Activated T-cell treated with anti-CD3 and anti-CD28 coated beads, Interleukin-2, amount 50 U/mL, for 1 hour (primary cell): Measurements from ENCODE around the gene TMEM154.

Experiments
- DNase-seq: peaks from one replicate; pipeline ENCODE4 v3.0.0-alpha.2; 2020

Gene TMEM154

DNA sequence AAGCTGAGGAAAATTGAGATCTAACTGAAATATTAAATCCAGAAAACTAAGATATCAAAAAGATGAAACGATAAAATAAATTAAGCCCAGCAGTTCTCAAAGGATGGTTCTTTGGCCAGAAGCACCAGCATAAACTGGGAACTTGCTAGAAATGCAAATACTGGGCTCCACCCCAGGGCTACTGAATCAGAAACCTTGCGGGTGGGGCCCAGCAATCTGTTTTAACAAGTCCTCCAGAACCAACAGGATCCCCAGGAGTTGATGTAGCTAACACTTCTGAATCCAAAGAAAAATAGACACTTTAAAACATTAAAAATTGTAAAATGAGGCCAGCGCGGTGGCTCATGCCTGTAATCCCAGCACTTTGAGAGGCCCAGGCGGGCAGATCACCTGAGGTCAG lies 14.1 kb upstream of the TMEM154 start:
- DNase-seq = no peak

DNA sequence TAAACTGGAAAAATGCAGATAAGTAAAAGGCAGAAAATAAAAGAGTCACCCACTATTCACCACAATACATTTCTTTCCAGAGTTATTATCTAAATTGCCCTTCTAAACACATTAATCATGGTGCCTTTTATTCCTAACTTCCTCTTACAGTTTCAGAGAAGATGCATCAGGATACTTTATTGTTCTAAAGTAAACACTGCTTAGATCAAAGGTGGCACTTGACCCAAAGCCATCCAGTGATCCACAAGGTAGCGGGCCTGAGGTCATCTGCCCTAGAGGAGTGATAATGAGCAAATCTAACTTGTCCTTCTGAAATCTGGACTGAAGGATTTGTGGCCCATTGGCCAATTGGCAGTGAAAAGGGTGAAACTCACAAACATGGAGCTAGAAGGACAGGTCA lies 12.0 kb upstream of the TMEM154 start:
- DNase-seq = no peak

DNA sequence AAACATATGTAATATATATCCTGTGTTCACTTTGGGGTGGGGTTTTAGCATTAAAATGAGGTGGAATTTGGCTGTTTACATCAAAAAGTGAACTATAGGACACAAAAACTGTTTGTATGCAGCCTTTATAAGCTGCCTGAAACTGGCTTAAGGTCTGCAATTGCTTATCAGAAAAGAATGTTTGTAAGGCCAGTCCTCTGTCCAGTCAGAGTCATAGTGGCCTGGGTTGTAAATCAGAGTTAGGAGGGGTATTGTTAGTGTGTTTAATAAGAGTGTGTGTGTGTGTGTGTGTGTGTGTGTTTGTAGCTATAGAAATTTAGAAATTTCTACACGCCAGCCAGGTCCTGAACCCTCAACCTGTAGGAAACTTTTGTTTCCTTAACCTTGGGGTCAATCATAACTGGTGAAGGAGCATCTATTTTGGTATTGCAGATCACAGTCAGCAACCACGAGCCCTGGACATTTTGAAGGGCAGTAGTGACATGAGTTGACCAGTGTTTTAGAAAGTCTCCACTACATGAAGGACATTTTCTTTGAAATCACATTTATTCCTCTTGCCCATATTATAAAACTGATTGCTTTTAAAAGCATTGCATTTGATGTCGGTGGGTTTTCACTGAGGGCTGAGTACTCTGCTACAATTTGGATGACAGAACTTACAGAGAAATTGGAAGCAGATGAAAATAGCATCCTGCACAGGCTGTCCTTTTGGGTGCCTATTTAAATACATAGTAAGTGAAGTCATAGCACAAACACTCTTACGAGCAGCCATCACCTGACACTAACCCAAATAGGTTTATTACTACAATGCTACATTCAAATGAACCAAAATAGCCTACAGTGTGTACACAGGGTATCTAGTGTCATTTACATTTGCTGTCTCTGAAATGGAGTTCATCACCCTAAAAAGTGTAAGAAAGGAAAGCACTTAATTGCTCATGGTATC lies 11.2 kb upstream of the TMEM154 start:
- DNase-seq = no peak

DNA sequence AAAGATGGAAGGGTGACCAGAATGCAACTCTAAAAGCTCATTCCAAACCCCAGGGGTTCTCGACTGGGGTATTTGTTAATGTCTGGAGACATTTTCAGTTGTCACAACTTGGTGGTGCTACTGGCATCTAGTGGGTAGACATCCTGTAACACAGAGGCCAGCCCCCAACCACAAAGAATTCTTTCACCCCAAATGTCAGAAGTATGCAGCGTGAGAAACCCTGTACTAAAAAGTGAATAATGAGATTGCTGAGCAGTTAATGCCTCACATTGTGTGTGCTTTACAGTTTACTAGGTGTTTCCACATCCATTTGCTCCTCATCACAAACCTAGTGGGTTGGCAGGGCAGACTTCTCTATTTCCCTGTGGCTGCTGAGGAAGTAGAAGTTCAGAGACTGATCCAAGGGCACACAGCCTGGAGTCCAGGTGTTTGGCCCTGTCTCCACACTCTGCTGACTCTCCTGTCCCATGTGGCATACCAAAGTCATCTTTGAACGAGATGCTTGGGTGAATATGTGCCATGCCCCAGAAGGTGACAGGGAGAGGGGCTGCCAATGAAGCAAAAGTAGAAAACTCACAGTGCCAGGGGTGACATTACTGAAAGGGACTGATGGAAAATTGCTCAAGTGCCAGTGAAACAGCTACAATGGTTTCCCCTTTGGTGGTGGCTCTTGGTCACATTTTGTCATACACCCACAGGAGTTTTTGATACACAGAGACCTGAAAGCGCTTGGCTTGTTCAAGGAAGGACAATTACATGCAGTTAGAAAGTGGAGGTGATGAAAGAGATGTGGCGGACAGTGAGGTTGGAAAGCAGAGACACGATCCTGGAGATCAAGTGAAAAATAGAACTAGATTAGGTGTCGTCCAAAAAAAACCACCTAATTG lies 10.1 kb upstream of the TMEM154 start:
- DNase-seq = no peak

DNA sequence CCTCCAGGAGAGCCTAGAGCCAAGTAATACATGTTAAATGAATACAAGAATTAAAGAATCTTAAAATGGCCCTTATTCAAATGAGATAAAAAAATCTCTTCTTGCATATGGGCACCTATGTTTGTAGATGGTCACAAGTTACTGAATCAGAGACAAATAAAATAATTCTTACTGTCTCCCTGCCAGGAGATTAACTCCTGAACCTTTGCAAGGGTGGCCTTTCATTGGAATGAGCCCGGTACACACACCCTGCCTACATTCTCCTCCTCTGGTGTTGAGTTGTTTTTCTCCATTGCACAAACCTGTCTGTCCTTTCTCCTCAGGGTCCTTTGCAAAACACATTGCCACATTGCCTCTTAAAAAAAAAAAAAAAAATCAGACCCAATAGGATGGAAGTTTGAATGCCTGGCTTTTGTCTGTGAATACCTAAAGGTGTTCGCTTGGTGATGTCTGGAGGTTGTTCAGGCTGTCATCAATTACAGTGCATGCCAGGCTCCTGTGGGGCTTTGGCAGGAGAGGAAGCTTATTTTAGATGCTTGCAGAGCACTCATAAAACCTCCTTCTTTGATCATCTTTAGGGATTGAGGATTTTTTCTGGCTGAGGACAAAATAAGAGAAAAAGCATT lies 8.3 kb upstream of the TMEM154 start:
- DNase-seq = no peak

DNA sequence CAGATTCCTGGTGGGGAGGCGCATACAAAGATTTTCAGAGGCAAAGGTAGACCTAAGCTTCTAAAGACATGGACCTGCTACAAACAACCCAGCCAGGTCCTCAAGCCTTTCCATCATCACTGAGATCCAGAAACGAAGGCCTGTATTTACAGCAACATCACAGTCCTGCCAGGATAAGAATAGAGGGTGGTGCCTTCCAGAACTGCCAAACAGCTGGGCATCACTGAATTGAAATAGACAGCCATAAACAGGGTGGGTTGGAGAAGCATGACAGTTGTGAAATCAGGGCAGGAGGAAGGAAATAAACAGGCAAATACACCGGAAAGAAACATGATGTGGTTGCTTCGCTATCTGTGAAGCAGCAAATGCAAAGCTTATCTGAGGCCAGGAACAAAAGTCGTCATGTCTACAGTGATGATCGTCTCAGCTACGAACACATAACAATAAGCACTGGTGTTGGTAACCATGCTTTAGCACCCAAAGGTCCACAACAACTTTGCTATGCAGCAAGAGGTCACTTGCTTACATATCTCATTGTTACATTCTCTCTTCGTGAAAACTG lies 6.7 kb upstream of the TMEM154 start:
- DNase-seq = no peak

DNA sequence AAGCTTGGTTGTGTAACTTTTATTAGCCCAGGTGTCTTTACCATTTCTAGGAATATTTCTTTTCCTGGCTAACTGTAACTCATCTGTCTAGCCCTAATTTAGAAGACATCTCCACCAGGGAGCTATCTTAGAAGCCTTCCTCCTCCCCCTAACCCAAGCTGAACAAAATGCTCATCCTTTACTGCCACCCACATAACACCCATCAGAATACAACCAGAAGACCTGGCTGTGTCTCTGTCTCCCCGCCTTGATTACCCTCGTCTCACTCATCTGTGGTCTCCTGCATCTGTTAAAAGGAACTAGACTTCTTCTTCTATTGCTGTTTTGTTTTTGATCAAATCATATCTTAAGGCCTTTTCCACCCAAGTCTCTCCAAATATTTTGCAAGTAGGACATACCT lies 4.8 kb upstream of the TMEM154 start:
- no peak for DNase-seq

DNA sequence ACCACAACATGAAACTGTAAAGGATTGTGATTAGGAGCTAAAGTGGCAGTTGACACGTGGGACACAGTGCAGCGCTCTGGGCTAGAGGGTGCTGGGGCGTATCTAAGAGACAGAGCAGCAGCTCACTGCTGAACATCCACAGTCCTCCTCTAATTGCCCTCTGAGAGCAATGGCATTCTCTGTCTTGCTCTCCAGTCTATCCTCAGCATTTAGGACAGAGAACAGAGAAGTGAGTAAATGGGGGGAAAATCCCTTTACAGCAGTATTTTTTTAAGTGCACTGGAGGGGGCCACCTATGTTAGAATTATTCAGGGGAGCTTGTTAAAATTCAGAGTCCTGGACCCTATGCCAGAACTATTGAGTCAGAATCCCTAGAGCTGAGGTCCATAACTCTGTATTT lies 4.2 kb upstream of the TMEM154 start:
- no peak for DNase-seq

DNA sequence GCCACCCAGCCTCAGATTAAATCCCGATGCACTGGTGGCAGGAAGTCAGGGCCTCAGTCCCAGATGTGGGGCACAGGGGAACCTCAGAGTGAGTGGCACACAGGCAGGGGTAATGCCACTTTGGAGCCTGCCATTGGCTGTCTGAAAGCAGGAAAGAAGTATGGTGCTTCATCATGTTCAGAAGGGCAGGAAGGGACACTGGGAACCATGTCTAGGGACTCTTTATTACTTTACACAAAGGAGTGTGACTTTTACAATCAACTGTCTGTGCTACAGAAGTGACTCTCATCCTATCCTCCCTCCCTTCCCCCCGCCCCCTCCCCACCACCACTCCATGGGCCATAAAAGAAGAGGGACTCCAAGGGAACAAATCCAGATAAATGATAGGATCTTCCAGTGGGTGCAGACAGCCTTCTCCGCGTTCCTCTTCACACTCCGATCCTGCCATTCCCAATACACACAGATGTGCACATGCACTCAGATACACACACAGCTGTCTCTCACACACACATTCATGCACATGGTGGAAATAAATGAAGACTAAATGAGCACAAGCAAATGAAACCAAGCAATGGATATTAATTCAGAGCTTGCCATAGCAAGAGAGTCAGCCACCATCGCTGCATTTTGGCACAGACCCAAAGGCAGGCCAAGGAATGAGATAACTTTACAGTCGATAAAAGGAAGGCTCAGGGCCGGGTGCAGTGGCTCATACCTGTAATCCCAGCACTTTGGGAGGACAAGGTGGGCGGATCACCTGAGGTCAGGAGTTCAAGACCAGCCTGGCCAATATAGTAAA lies 2.5 kb upstream of the TMEM154 start:
- no peak for DNase-seq

DNA sequence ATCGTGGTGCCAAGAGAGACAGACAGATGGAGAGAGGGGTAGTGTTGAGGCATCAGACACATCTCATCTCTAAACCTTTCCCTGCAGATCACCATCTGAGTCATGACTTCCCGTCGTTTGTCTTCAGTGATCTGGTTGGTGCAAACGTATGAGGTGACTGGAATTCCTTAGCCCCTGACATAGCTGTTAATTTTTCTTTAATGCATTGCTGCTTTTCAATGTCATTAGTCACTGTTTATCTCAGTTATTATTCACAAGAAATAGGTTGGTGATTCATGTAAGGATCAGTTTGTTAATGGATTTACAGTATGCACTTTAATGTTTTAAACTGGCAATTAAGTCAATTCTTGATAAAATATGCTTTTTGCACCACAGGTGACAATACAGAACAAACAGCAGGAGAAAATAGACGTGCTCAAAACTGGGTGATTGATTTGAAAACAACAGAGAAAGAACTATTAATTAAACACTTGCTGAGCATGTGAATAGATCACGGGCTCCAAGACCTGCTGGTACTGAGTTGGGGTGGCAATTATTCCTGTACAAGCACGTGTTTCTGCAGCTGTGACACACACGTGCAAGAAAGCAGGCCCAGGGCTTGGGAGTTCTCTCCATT lies 1.3 kb upstream of the TMEM154 start:
- DNase-seq = no peak

DNA sequence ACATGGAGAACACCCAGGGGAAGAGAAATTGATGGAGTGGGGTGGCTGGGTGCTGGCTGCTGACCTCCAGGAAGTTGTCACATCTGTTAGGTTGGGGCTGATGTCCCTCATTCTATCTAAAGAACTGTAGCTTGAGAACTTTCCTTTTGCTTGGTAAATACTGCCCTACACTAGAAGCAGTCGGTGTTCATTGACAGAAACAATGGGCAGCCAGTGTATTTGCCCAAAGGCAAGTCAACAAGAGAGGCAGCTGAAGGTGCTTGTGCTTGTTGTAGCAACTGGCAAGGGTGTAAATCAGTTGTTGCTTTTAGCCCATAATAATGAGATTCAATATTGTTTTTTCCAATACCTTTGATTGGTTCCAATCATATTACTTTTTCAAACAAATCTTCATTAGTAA lies 956 bp downstream of the TMEM154 start:
- DNase-seq = no peak

DNA sequence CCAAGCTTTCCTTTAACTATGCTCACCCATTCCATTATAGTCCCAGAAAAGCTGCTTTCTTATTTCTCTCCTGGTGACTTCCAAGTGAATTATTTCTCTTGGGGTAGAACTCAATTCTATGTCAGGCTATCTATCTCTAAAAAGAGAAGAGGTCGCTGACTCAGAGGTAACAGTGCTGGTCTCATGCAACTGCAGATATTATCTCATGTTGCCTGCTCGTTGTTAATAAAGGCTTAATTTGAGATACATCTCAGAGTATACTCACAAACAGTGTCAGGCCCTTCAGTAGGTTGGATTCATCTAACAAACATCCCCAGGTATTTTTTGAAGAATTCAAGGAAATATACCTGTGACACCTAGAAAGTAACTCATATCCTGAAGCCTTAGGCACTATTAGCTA lies 2.7 kb downstream of the TMEM154 start:
- DNase-seq = no peak

DNA sequence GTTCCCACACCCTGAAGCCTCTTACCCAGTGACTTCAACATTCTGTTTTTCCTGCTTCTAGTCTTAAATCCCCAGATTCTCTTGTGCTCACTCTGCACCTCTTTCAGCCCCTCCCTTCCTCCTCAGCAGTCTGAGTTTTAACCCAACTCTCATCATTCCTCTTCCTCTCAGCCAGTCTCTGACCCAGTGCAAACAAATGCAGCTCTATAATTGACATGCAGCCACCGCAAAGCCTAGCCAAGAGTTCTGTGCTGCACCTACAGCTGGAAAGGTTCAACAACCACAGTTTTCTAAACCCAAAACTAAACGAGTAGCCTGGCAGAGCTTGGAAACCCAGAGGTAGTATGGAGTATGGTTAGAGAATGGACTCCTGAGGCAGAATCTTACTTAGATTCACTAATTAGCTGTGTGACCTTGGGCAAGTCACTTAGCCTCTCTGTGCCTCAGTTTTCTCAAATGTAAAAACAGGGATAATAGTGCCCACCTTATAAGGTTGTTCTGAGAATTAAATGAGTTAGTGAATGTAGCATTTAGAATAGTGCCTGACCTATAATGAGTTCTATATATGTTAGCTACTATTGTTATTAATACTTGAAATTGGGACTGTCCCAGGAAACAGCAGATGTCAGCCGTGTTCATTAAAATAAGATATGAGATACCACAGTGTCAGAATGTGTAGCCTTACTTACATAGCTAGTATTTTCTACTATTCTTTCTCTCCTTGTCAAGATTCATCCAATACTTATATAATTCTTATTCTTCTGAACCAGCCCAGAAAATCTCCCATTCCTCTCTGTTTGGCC lies 3.5 kb downstream of the TMEM154 start:
- DNase-seq = no peak

DNA sequence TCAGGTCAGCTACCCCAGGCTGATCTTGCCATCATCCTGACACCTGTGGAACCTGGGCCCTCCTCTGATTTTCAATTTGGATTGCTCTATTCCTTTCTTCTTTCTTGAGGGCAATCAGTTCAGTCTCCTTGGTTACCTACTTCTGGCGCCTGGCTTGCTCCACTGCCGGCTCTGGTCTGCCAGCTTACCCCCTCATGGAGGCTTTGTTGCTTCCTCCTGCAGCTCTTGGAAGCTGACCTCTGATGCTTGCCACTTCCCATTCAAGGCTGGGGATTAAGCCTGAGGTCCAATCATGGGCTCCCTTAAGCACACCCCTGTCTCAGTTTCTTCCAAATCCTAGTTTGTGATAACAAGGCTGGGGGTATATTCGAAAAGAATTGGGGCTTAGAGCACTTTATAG lies 5.4 kb downstream of the TMEM154 start:
- no peak for DNase-seq

DNA sequence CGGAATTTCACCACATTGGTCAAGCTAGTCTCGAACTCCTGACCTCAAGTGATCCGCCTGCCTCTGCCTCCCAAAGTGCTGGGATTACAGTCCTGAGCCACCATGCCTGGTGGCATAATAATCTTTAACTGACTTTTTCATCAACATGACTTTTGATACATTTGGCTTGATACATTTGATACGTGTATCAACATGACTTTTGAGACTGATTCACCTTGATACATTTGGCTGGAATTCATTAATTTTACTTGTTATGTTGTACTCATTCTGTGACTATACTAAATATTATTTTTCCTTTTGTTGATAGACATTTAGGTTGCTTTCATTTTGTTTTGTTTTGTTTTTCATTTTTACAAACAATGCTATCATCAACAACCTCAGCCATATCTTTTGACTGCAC lies 6.3 kb downstream of the TMEM154 start:
- DNase-seq = no peak

DNA sequence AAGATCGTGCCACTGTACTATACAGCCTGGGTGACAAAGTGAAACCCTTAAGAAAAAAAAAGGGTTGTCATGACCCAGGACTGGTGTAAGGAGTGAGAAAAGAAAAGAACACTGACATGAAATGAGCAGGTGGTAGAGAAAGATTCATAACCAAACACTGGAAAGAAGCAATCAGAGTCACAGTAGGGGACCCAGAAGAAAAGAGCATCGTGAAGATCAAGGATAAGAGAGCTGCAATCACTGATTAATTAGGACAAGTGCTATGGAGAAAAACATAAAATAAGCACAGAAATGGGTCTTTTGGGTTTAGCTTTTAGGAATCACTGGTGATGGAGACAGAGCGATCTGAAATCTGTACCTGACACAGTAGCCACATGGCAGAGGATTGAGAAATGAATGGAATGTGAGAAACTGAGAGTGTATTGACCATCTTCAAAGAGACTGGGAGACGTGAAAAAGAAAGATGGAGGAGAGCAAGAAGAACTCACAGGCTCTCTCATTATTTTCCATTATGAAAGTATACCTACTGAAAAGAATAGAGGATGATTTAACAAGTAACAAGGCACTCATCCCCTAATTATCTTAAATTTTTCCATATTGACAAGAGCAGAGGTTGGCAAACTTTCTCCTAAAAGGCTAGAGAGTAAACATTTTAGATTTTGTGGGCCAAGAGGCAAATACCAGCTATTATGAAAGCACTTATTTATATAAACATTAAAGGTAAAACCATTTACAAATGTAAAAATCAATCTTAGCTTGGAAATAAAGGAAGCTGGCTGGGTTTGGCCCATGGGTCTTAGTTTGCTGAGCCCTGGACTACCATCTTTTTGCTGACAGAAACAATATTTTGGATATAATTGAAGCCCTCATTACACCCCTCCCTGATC lies 7.3 kb downstream of the TMEM154 start:
- DNase-seq = no peak

DNA sequence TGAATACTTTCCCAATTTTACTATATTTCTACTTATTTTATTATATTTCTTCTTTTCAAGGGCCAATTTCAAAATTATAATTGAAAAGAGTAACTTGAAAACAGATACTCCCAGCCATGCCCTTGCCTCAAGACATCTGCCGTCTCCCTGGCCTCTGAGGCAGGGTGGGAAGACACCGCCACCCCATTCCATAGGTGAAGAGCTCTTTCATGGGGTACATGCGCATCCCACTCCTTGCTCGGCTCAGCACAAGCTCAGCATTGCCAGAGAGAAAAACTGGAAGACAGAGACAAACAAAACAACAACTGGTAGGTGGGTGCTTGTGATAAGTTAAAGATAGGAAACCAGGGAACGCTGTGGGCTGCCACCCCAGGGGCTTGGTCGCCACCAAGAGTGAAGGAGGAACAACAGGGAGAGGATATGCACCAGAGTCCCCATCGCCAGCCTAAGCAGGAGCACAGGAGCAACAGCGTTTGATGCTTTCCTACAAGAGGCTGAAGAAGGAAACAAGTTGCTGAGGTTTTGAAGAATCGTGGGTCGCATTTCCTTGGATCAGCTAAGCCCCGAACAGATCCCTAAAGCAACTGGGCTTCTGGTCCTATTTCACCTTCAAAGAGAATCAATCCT lies 11.3 kb downstream of the TMEM154 start:
- DNase-seq = no peak

DNA sequence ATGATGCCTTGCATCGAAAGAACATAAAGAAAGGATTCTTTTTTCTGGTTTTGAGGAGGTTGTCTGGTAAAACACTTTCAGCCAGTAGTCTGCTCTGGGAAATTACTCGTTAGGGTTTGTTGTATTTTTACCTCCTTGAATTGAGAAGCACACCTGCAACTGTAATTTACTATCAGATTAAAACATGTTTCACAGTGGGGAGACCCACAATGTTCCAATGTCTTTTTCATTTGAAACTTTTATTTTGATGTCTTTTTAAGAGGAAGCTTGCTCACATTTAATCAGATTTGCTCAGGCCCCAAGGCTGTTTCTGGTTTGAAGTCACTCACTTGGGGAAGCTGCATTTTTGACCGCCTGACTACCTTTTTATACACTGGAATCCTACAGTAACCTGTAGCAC lies 12.0 kb downstream of the TMEM154 start:
- no peak for DNase-seq

DNA sequence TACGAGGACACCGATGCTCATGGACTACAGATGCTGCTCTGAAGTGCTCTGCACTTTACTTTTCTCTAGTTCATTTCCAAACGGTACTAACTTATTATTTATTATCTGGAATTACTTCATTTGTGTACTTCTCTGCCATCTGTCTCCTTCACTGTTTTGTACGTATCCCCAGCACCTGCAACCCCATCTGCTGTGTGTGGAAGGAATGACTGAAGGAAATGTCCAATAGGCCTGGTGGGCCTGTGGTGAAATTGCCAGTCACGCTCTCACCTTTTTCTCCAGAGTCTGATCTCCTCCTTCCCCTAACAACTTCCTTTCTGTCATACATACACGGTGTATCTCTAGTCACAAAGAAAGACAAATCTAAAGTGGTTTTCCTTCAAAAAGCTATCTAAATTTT lies 12.9 kb downstream of the TMEM154 start:
- no peak for DNase-seq
